ENCODE results near the gene UPF2.

Gene UPF2

GRCh38 chr10:11909618-11910017 lies 133.0 kb downstream of the UPF2 start:
- TF ChIP-seq TCF4 (CRISPR knock-in tag; IDR thresholded peaks at IDR 0.05; ENCODE audit: borderline replicate concordance): no peak
- TF ChIP-seq ZNF8 (CRISPR knock-in tag; IDR thresholded peaks at IDR 0.05): no peak
- TF ChIP-seq GLIS3 (CRISPR knock-in tag; IDR thresholded peaks at IDR 0.05): no peak
- no peak for TF ChIP-seq POU6F1 (CRISPR knock-in tag; IDR thresholded peaks at IDR 0.05; ENCODE audit: borderline replicate concordance, low read depth)
- no peak for TF ChIP-seq ISL1 (CRISPR knock-in tag; IDR thresholded peaks at IDR 0.05)
- no peak for TF ChIP-seq OSR1 (CRISPR knock-in tag; IDR thresholded peaks at IDR 0.05)
- TF ChIP-seq ZFP3 (CRISPR knock-in tag; IDR thresholded peaks at IDR 0.05): no peak

GRCh38 chr10:11908991-11909390 lies 133.6 kb downstream of the UPF2 start:
- TF ChIP-seq GLIS3 (CRISPR knock-in tag; IDR thresholded peaks at IDR 0.05) (no peak), PATZ1 (CRISPR knock-in tag; IDR thresholded peaks at IDR 0.05; ENCODE audit: borderline replicate concordance) (no peak), PPARA (CRISPR knock-in tag; IDR thresholded peaks at IDR 0.05; ENCODE audit: borderline replicate concordance) (no peak), TSHZ2 (CRISPR knock-in tag; IDR thresholded peaks at IDR 0.05) (no peak)
- ATAC-seq: no peak

More at GRCh38 chr10:11909618-11910017, 133.0 kb downstream of the UPF2 start:
- ATAC-seq: no peak

- TF ChIP-seq PPARA (CRISPR knock-in tag; IDR thresholded peaks at IDR 0.05; ENCODE audit: borderline replicate concordance) (no peak), ZFP3 (CRISPR knock-in tag; IDR thresholded peaks at IDR 0.05) (no peak), POU6F1 (CRISPR knock-in tag; IDR thresholded peaks at IDR 0.05; ENCODE audit: borderline replicate concordance, low read depth) (no peak), ARNTL (CRISPR knock-in tag; IDR thresholded peaks at IDR 0.05; ENCODE audit: borderline replicate concordance, low read depth) (no peak), CSDC2 (CRISPR knock-in tag; IDR thresholded peaks at IDR 0.05) (no peak), ISL1 (CRISPR knock-in tag; IDR thresholded peaks at IDR 0.05) (no peak), CREB5 (CRISPR knock-in tag; IDR thresholded peaks at IDR 0.05; ENCODE audit: low read depth) (no peak), ZNF8 (CRISPR knock-in tag; IDR thresholded peaks at IDR 0.05) (no peak), ZNF70 (CRISPR knock-in tag; IDR thresholded peaks at IDR 0.05) (no peak), BACH2 (CRISPR knock-in tag; IDR thresholded peaks at IDR 0.05; ENCODE audit: borderline replicate concordance) (no peak), ZC3H10 (CRISPR knock-in tag; IDR thresholded peaks at IDR 0.05) (no peak), ESRRG (CRISPR knock-in tag; IDR thresholded peaks at IDR 0.05) (no peak), ZFP30 (CRISPR knock-in tag; IDR thresholded peaks at IDR 0.05) (no peak), TSHZ2 (CRISPR knock-in tag; IDR thresholded peaks at IDR 0.05) (no peak), CSRNP3 (CRISPR knock-in tag; IDR thresholded peaks at IDR 0.05) (no peak), GLIS3 (CRISPR knock-in tag; IDR thresholded peaks at IDR 0.05) (no peak), TCF4 (CRISPR knock-in tag; IDR thresholded peaks at IDR 0.05; ENCODE audit: borderline replicate concordance) (no peak), TOX (CRISPR knock-in tag; IDR thresholded peaks at IDR 0.05; ENCODE audit: borderline replicate concordance) (no peak), OSR1 (CRISPR knock-in tag; IDR thresholded peaks at IDR 0.05) (no peak), SNAI2 (CRISPR knock-in tag; IDR thresholded peaks at IDR 0.05) (no peak)
- ATAC-seq: no peak
Measured at GRCh38 chr10:11908536-11908935, 134.1 kb downstream of the UPF2 start.
